Nephron progenitor cell (in vitro differentiated cells): ENCODE data around the gene PPP6R3.

Source experiments
- DNase-seq: peaks from one replicate; pipeline ENCODE4 v3.0.0; 2021
- H3K27ac Mint-ChIP-seq: 2 replicates; pipeline ENCODE4 v1.8.0; 2021; ENCODE audit warnings: mild to moderate bottlenecking, moderate library complexity, mixed read lengths
- H3K27me3 Mint-ChIP-seq: 2 replicates; pipeline ENCODE4 v1.8.0; 2021; ENCODE audit warnings: mild to moderate bottlenecking, low read depth, mixed read lengths; ENCODE audit not compliant: poor library complexity
- H3K36me3 Mint-ChIP-seq: 2 replicates; pipeline ENCODE4 v1.8.0; 2021; ENCODE audit warnings: low read depth, mixed read lengths
- H3K4me1 Mint-ChIP-seq: 2 replicates; pipeline ENCODE4 v1.8.0; 2021; ENCODE audit warnings: mixed read lengths
- H3K4me3 Mint-ChIP-seq: 2 replicates; pipeline ENCODE4 v1.8.0; 2021; ENCODE audit warnings: mild to moderate bottlenecking, moderate library complexity, mixed read lengths
- H3K9me3 Mint-ChIP-seq: 2 replicates; pipeline ENCODE4 v1.8.0; 2021; ENCODE audit warnings: mild to moderate bottlenecking, moderate library complexity, mixed read lengths
- TF ChIP-seq, protein P1 (sequence below): fragments of 200-600 bp; sonication (generic); IDR thresholded peaks from 2 replicates; pipeline ENCODE4 v1.5.0; 2021; ENCODE audit warnings: antibody characterized with exemption

The PPP6R3 gene

GRCh38 chr11:68541991-68542390, 81.4 kb downstream of the PPP6R3 start:
- Mint-ChIP-seq H3K9me3 (no peaks in the 10 kb centered on the region), H3K27me3 (no peaks in the 10 kb centered on the region), H3K27ac (no peak overlapping the region), H3K4me1 (peaks cover 21% of the 10 kb centered on the region), H3K4me3 (no peak overlapping the region), H3K36me3 (peaks cover 70% of the 10 kb centered on the region)
- no peak for DNase-seq
- TF ChIP-seq, protein P1, sequence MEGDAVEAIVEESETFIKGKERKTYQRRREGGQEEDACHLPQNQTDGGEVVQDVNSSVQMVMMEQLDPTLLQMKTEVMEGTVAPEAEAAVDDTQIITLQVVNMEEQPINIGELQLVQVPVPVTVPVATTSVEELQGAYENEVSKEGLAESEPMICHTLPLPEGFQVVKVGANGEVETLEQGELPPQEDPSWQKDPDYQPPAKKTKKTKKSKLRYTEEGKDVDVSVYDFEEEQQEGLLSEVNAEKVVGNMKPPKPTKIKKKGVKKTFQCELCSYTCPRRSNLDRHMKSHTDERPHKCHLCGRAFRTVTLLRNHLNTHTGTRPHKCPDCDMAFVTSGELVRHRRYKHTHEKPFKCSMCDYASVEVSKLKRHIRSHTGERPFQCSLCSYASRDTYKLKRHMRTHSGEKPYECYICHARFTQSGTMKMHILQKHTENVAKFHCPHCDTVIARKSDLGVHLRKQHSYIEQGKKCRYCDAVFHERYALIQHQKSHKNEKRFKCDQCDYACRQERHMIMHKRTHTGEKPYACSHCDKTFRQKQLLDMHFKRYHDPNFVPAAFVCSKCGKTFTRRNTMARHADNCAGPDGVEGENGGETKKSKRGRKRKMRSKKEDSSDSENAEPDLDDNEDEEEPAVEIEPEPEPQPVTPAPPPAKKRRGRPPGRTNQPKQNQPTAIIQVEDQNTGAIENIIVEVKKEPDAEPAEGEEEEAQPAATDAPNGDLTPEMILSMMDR, result no peak

DNA sequence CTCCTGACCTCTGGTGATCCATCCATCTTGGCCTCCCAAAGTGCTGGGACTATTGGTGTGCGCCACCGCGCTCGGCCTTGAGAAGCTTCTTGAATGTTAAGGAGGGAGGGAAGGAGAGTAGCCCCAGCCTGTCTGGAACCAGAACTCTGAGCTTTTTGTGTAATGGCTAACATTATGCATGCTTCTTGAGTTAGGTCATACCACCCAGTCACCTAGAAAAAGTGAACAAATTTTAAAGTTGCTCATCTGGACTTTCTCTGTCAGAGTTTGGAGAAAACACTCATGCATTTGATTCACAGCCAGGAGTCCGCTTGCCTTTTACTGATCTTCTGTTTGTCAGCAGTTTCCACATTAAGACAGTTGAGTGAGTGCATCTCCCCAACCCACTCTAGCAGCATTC, 82.1 kb downstream of the PPP6R3 start:
- no peak overlapping the region for H3K4me3 Mint-ChIP-seq
- H3K27ac Mint-ChIP-seq, result no peak overlapping the region

DNA sequence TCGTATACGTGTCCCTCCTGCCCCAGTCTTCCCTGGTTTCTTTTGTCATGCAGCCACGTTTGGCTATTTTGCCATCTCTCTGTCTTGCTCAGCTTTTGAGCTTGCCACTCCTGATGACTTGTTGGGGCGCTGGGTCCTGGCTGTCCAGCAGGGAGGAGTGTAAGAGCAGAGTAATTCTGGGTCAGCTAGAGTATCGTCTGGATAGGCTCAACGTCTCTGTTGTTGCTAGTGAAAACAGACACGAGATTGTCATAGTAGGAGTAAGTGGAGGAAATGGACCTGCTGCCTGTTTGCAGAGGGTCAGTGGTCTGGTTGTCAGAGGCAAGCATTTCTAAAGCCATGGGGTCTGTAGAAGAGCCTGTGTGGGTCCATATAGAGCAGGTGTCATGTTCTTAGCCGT, 83.0 kb downstream of the PPP6R3 start:
- Mint-ChIP-seq H3K27me3 (no peaks in the 10 kb centered on the region), H3K4me3 (no peak overlapping the region), H3K27ac (peak overlapping the region; percentile 26), H3K4me1 (peaks cover 19% of the 10 kb centered on the region), H3K9me3 (no peaks in the 10 kb centered on the region), H3K36me3 (peaks cover 74% of the 10 kb centered on the region)
- no peak for DNase-seq
- TF ChIP-seq, protein P1, result no peak

More for the DNA sequence above, 82.1 kb downstream of the PPP6R3 start:
- TF ChIP-seq, protein P1, result no peak
- Mint-ChIP-seq H3K9me3 (no peaks in the 10 kb centered on the region), H3K27me3 (no peaks in the 10 kb centered on the region), H3K36me3 (peaks cover 74% of the 10 kb centered on the region), H3K4me1 (peaks cover 19% of the 10 kb centered on the region)
- no peak for DNase-seq

GRCh38 chr11:68545347-68545746, 84.8 kb downstream of the PPP6R3 start:
- TF ChIP-seq, protein P1, result no peak
- Mint-ChIP-seq H3K9me3 (no peaks in the 10 kb centered on the region), H3K27ac (no peak overlapping the region), H3K27me3 (no peaks in the 10 kb centered on the region), H3K36me3 (peaks cover 76% of the 10 kb centered on the region), H3K4me1 (peaks cover 29% of the 10 kb centered on the region), H3K4me3 (no peak overlapping the region)
- DNase-seq, result no peak

DNA sequence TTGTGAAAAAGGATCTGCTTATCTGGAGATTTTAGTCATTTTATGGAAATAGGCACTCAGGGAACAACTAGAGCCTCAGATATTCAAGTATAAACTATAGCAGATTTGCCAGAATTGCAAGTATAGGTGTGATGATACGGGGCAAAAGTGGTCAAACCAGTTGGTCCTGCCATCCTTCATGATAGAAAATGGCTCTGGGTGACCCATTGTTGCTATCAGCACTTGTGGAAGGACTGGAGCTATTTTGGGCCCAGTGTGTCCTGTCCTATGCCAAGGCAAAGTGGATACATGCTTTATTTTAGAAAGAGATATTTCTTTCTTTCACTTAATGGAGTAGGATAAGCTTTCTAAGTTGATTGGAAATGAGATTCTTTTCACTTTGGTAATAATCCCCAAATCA, 85.2 kb downstream of the PPP6R3 start:
- no peak for DNase-seq
- H3K9me3 Mint-ChIP-seq, result no peaks in the 10 kb centered on the region
- no peak overlapping the region for H3K4me3 Mint-ChIP-seq
- TF ChIP-seq, protein P1, result no peak
- H3K36me3 Mint-ChIP-seq, result peaks cover 78% of the 10 kb centered on the region
- H3K27ac Mint-ChIP-seq, result no peak overlapping the region
- no peaks in the 10 kb centered on the region for H3K27me3 Mint-ChIP-seq
- peaks cover 27% of the 10 kb centered on the region for H3K4me1 Mint-ChIP-seq

DNA sequence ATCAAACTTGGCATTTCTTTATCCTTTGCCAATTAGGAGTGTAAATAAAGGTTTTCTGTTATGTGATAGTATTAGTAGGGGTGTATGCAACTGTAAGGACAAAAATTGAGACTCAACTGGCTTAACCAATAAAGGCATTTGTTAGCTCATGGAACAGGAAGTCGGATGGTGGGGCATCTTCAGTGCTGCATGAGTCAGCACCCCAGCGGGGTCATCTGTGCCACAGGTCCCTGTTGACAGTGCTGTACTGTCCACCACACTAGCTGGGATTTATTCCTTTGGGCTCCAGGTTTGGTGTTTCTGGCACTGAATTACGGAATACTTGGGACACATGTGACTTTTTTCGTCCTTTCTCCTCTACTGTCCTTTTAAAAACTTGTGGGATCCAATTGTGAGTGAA, 86.0 kb downstream of the PPP6R3 start:
- H3K4me3 Mint-ChIP-seq, result no peak overlapping the region
- H3K27ac Mint-ChIP-seq, result peak overlapping the region; percentile 10
- H3K36me3 Mint-ChIP-seq, result peaks cover 77% of the 10 kb centered on the region
- peaks cover 19% of the 10 kb centered on the region for H3K4me1 Mint-ChIP-seq
- TF ChIP-seq, protein P1, result no peak
- no peak for DNase-seq
- no peaks in the 10 kb centered on the region for H3K9me3 Mint-ChIP-seq
- H3K27me3 Mint-ChIP-seq, result no peaks in the 10 kb centered on the region
